HG03196 (cell line): ENCODE results near the gene NME3.
A peak's percentile ranks its signal among the peaks of the same experiment; 100 is the strongest.

Experiments
- ATAC-seq: cut with Tn5 transposase; IDR thresholded peaks from one replicate; pipeline ENCODE4 v1.9.1; 2021; ENCODE audit not compliant: unreplicated experiment

The NME3 gene

DNA sequence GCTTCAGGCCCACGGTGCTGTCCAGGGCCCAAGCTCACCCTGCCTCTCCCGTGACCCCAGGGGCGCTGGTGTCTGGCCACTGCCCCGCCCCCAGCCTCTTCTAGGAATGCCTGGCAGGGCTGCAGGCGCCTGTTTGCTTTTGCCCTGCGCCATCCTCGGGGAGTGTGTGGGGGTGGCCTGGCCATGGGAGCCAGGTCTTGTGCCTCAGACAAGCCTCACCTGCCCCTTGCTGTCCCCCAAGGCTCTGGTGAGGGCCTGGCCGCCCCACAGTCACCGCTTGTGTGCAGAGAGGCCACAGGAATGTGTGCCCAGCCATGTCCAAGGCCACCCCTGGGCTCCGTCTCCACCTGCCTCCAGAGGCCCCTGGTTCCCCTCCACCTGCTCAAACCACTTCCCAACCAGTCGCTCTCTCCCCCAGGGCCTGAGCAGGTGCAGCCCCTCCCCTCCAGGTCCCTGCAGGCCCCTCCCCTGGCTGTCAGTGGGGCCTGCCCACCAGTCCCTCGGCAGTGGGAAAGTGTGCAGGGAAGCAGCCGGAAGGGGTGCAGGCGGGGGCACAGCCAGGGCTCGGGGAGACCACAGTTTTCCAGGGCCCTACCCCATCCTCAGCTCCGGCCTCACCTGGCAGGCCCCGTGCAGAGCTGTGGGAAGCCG is 23.0 kb upstream of the NME3 start:
- ATAC-seq: no peak

DNA sequence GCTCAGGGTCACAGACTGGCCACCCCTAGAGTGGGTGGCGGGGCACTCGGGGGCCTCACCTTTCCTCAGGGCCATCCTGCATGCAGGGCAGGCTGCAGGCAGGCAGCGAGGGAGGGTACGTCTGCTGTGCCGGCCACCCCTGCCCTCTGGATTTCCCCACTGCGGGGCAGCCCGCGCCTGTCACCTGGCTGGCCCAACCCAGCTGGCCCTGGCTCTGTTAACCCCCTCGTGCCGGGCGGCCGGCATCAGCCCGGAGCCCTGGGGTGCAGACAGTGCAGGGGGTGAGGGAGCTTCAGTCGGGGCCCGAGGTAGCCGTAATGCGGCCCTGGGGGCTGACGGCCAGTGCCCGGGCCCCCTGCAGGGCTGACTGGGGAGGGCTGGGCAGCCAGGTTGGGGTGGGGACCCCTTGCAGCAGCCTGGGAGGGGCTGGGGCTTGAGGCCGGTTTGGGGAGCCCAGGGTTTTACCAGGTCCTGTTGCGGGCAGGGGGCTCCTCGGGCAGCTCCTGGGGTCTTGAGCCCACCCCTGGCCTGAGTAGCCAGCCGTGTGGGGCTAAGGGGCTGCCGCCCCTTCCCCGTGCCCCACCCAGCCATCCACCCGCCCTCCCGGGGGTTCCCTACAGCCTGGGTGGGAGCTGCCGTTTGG is 22.4 kb upstream of the NME3 start, which contains the start of gene IGFALS:
TSS of gene IGFALS (minus strand) at position 128 of the 643 bp plus-strand sequence. CDS start at position 75, 53 bp downstream.
- ATAC-seq: no peak

DNA sequence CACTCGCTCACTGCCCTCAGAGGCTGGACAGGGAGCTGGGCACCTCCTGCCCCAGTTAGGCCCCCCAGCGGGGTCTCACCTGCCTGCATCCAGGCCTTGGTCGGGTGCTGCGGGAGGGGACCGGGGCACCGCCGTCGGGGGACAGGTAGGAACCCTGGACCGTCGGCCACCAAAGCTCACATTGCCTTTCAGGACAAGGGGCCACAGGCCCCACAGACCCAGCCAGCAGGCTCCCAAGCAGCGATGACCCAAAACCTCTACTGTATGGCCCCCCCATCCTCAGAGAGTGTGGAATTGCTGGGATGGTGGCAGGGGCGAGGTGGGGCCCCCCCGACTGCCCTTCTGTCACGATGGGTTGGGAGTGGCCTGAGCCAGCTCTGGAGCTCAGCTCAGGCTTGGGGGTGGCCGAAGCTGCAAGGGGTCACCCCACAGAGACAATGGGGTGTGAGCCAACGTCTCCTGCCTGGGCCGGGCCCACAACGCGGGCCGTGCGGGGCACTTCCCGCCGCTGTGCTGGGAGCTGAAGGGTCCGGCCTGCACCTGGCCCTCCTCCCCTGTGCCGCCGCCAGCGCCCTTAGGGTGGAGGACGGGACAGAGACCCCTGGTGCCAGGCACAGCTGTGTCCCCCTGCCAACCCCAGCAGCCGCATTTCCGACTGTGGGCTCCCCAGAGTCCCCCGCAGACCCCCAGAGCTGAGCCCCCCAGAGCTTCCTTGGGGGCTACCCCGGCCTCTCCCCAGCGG is 21.7 kb upstream of the NME3 start:
- ATAC-seq: no peak

DNA sequence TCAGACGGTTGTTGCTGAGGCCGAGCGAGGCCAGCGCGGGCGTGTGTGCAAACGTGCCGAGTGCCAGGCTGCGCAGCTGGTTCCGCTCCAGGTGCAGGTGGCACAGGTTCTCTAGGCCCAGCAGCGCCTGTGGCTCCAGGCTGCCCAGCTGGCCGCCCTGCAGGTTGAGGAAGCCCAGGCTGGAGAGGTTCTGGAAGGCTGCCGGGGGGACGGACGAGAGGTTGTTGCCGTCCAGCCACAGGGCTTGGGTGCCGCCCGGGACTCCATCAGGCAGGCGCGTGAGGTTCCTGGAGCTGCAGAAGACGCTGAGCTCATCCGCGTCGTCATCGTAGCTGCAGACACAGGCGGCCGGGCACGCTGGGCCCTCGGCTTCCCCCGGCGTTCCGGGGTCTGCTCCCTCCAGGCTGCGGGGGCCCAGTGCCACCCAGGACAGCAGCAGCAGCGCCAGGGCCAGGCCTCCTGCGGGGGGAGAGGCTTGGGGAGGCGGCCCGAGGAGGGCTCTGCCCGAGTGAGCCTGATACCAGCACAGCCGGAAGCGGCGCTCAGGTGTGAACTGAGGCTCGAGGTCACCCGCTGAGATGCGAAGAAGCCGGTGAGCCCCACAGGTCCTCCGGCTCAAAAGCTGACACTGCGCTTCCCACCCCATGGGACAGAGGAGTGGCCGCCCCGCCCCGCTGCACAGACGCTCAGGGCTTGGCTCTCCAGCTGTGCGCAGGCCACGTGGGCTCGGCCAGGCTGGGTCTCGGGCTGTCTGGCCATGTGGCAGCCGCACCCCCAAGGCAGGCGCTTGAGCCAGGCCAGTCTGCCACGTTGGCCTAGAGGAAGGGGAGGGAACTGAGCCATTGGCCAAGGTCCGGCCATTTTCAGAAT is 20.8 kb upstream of the NME3 start:
- no peak for ATAC-seq

DNA sequence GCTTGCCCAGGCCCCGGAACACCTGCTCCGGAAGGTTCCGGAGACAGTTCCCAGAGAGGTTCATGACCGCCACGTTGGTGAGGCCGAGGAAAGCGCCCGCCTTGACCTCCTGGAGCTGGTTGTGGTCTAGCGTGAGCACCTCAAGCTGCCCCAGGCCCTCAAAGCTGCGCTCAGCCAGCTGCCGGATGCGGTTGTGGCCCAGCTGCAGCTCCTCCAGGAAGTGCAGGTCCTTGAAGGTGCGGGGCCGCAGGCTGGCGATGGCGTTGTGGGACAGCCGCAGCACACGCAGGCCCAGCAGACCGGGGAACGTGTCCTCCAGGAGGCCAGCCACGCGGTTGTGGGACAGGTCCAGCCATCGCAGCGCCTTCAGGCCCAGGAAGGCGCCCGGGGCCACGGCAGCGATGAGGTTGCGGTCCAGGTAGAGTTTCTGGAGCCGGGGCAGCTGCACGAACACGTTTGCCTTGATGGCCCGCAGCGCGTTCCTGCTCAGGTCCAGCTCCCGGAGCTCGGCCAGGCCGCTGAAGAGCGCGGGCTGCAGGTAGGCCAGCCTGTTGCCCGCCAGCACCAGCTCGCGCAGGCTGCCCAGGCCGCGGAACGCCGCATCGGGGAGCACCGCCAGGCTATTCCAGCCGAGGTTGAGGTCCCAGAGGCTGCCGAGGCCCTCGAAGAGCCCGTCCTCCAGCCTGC is 20.1 kb upstream of the NME3 start:
- ATAC-seq: no peak

DNA sequence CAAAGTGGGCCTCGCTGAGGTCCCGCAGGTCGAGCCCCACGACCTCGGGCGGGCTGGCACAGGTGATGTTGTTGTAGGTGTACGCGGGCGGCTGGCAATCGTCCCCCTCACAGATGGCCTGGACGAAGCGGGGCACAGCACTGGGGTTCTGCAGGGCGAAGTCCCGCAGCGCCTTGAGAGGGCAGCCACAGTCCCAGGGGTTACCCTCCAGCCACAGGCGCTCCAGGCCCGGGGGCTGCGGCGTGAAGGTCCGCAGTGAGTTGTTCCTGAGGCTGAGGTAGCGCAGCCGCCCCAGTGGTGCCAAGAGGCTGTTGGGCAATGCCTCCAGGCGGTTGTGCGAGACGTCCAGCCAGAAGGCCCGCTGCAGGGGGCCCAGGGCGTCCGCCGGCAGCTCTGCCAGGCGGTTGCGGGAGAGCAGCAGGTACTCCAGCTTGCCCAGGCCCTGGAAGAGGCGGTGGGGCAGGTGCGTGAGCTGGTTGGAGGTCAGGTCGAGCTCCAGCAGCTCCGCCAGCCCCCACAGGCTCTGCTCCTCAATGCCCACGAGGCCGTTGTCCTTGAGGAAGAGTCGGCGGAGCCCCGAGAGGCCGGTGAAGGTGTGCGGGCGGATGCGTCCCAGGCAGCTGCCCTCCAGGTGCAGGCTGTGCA is 19.4 kb upstream of the NME3 start:
- ATAC-seq: no peak

DNA sequence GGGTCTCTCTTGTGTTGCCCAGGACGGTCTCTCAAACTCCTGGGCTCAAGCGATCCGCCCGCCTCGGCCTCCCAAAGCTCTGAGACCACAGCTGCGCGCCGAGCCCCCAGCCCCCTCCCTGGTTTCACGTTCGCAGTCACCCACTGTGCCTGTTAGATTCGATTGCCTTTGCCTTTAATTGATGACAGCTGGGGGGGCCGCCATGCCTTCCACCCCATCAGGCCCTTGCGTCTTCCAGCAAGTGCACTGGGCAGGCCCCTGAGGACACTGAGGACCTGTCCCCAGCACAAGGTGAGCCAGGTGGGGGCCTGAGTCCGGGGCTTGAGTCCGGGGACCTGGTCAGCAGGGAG is 18.9 kb upstream of the NME3 start:
- ATAC-seq: no peak

DNA sequence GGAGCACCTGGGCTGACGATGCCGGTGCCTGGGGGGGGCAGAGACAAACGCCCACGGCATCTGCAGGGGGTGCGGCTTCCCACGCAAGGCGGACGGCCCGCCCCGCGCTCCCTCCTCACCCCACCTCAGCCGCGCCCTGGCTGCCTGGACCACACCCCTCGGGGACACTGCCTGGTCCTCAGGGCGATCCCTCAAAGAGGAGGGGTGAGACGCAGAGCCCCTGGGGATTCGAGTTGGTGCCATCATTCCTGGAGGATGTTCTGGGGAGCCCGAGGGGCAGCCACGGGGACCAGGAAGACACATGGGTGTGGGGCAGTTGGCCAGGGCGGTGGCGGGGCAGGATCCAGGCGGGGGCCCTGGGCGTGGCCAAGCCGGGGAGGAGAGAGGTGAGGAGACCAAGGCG is 18.3 kb upstream of the NME3 start:
- ATAC-seq: no peak

DNA sequence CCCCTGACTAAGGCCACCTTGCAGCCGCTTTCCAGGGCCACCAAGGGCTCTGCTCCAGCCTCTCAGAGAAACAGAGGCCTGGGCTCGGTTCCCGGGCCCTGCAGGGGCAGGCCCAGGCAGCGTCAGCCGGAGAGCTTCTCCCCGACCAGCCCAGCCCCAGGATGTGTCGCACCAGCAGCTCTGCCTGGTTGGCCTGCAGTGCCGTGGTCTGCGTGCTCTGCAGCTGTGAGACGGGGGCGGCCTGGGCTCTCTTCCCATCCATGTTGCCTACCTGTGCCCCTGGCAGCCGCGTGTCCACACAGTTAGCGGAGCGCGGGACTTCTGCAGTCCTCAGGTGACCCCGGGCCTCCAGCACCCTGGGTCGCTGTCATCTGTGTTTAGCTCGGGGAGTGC is 17.4 kb upstream of the NME3 start:
- ATAC-seq: no peak

DNA sequence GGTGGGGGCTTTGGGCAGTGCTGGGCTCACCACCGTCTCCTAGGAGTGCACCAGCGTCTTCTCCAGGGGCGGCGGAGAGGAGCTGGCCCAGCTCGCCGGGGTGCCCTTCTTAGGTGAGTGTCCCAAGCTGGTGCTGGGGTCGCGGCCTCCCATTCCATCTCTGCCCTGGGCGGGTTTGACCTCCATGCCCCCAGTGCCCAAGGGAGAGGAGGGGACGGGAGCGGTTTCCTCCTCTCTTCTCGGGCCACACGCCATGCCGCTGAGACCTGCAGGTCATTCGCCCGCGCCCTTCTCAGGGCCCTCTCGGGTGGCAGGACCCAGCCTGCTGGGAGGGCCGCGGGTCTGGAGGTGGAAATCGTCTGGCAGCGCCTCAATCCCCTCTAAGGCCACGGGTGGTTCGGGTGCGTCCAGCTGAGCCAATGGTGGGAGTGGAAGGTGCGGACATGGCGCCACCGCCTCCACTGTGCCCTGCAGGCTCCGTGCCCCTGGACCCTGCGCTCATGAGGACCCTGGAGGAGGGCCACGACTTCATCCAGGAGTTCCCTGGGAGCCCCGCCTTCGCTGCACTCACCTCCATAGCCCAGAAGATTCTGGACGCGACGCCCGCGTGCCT is 16.9 kb upstream of the NME3 start:
- no peak for ATAC-seq

DNA sequence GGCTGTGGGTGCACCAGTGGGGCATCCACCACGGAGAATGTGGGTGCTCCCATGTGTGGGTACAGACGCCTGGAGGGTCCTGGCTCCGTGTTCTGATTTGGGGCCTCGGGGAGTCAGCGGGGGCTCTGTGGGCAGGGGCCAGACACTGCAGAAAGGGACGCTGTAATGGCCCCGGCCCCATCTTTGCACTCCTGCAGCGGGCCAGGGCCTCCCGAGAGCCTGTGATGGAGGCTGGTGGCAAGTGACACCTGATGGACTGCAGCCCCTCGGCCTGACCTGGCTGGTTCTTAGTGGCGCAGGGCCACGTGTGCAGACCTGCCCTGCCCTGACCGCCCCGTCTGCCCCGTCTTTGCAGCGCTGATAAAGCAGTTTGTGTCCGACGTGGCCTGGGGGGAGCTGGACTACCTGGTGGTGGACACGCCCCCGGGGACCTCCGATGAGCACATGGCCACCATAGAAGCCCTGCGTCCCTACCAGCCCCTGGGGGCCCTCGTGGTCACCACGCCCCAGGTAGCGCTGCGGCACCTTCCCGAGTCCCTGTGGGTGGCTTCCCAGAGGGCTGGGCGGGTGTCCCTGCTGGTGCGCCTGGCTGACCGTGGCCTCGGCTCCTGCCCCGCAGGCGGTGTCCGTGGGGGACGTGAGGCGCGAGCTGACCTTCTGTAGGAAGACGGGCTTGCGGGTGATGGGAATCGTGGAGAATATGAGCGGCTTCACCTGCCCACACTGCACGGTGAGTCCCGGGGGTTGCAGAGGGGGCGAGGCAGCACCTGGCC is 16.2 kb upstream of the NME3 start:
- ATAC-seq: no peak

DNA sequence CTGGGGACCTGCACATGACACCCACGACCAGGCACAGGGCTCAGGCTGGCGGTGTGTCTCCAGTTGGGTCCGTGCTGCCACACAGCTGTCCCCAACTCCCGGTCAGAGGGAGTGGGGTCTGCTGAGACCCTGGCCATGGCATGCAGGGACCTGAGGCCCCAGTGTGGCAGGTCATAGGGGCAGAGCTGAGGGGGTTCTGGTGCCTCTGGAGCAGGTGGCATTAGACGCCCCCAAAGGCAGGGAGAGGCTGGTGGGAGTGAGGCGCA is 15.6 kb upstream of the NME3 start:
- no peak for ATAC-seq

DNA sequence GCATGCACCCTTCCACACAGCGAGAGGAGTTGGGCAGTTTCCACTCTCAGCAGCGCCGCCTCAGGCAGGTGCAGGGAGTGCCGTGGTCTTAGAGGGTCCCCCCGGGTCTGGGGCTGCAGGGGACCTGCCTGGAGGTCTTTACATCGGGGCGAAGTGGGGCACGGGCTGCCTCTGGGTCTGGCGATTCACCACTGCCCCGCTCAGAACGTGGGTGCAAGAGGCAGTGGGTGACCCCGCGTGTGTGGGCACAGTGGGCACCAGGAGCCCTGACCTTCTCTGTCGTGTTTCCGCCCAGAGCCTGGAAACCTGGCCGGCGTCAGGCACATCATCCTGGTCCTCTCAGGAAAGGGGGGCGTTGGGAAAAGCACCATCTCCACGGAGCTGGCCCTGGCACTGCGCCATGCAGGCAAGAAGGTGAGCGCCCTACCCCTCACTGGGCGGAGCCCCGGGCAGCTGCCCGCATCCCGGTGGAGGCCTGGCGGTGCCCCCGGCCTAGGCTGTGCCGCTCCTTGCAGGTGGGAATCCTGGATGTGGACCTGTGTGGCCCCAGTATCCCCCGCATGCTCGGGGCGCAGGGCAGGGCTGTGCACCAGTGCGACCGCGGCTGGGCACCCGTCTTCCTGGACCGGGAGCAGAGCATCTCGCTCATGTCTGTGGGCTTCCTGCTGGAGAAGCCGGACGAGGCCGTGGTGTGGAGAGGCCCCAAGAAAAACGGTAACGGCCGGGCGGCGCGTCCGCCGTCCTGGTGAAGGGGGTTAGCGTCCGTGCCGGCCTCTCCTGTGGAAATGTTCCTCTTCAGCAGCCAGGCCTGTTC is 15.1 kb upstream of the NME3 start:
- ATAC-seq: no peak

DNA sequence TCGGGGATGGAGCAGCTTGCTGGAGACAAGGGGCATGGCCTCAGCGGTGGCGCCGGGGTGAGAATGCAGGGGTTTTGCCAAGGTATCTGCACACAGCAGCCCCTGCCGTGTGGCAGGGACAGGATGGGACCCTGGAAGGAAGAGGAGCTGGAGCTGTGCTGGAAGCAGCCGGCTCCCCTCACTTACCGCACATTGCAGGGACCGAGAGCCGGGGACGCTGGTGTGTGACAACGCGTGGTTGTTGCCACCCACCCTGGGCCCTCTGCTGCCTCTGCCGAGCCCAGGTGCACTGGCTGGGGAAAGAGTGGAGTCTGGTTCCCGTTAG is 14.5 kb upstream of the NME3 start:
- ATAC-seq: no peak

DNA sequence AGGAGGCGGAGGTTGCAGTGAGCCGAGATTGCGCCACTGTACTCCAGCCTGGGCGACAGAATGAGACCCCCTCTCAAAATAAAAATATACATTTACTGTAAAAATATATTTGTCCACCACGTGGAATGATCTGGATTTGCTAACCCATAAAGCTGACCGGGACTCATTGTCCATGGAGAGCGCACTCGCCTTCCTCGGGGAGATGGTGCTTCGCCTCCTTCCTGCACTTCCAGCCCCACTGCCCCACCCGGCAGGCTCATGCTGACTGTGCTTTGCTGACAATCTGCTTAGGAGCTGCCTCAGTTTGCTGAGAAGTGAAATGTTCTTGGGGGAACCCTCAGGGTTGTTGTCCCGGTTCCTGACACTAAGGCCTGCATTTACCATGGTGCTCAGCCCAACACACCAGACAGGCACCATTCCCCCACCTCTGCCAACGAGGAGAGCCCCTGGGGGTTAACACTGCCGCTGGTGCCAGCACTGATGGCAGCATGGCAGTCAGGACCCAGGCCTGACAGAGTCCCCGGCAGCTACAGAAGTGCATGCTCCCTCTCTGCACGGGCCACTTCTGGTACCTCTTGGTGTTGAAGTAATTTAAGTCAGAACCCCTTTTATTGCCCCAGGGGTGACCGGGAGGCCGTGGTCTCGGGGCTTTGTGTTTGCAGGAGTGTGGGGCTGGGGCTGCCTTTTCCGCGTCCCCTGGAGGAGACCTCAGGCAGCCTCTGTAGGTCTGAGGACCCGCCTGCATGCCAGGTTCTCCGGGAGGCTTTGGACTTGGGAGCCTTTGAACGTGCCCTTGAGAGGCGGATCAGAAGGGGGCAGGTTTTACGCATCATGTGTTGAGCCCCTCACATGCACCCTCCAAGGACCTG is 13.9 kb upstream of the NME3 start:
- ATAC-seq: no peak

DNA sequence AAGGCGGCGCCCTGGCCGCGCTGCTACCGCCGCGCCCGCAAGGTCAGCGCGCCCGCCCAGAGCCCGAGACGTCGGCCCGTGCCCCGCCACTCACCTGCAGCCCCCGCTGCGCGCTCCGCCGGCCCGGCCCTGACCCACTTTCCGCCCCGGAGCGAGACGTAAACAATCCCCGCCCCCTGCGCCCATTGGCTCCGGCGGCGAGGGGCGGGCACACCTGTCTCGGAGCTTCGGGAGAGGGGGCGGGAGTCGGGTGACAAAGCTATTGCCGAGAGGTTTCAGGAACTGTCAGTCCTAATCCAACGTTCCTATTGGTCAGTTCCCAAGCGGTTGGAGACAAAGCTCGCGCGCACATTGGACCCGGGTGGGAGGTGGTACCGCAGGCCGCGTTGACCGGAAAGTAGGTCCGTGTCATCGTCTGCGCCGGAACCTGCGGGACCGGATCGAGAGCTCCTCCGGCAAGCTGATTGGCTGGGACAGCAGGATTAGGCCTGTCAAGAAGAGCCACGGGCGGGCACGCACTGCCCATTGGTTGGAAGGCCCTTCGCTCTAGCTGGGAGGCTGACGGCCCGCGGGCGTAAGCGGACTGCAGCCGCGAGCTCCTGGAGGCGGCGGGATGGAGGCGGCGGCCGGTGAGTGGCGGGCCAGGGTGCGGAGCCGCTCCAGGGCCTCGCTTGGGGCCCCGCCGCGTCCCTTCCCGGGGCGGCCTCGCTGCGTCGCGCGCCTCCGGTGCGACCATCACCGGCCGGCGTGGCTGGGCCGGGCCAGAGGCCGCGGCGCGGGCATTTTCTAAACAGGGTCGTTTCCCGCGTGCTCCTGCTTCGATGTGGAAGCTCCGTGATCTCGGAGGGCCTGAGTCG is 11.3 kb upstream of the NME3 start, which contains the start of the genes NUBP2 and SPSB3:
TSS of gene NUBP2 (plus strand) at position 553 of the 857 bp plus-strand sequence. CDS start at position 614, 61 bp downstream.
TSS of gene SPSB3 (minus strand) at position 164 of the 857 bp plus-strand sequence. CDS start 1,088 bp downstream, outside the sequence.
- peak; percentile 81 for ATAC-seq
